GM12878 (cell line): Measurements from ENCODE around the gene POLK. TPM values are rescaled to one million over a fixed set of nuclear protein-coding genes. Genes with fewer than 3 reads are reported as not detected.

ENCODE experiments used
- ATAC-seq: fragments of 200-7000 bp; cut with Tn5 transposase; 3 replicates; pipeline ENCODE4 v1.9.1; 2020; ENCODE audit warnings: mild to moderate bottlenecking, moderate library complexity
- BruUV-seq: library from RNA; stranded (reverse); fragments of 400-500 nt; replicated peaks from 2 replicates; lab custom pipeline; 2021; lab: Mats Ljungman, UMichigan
- CTCF ChIA-PET: fragments of 300-600 bp; sonication (Branson Sonifier 250); formaldehyde crosslinking; extraction: SDS; loops from one replicate; lab custom pipeline; 2021; ENCODE audit warnings: inconsistent platforms; lab: Yijun Ruan, JAX
- POLR2A ChIA-PET: fragments of 350-600 bp; formaldehyde crosslinking; extraction: SDS; loops from one replicate; lab custom pipeline; 2021; ENCODE audit warnings: inconsistent platforms; lab: Charles Lee
- RAD21 ChIA-PET: fragments of 300-600 bp; sonication (Branson Sonifier 250); formaldehyde crosslinking; loops from one replicate; lab custom pipeline; 2023; ENCODE audit warnings: antibody characterized with exemption; ENCODE audit not compliant: unreplicated experiment; lab: Charles Lee
- SMC1A ChIA-PET: fragments of 300-600 bp; sonication (Branson Sonifier 250); formaldehyde crosslinking; loops from one replicate; lab custom pipeline; 2023; ENCODE audit not compliant: unreplicated experiment, uncharacterized antibody; lab: Charles Lee
- DNase-seq: peaks from one replicate; pipeline ENCODE4 v3.0.0-alpha.2; 2011; ENCODE audit warnings: low read depth, low spot score
- FAIRE-seq: peaks from 3 replicates; lab custom pipeline; 2011; peaks lifted over from hg19 to GRCh38; lab: Jason Lieb, UNC
- H2AFZ ChIP-seq: 2 replicates; pipeline ENCODE4 v1.6.0; 2011; ENCODE audit warnings: low read depth, low read length, control low read depth; ENCODE audit not compliant: control insufficient read depth
- H3K27ac ChIP-seq: 2 replicates; pipeline ENCODE4 v1.5.1; 2011; ENCODE audit warnings: control low read depth; ENCODE audit not compliant: control insufficient read depth, insufficient read depth
- H3K27me3 ChIP-seq, 2 experiments: replicated peaks in 1 of 2; 2 replicates each; pipeline versions ENCODE4 v1.6.0 to v1.6.1; 2011; ENCODE audit warnings: low read length in 1 of 2; ENCODE audit not compliant: control insufficient read depth in 2 of 2, insufficient read depth in 2 of 2
- H3K36me3 ChIP-seq, 2 experiments: 2 replicates each; pipeline ENCODE4 v1.5.1; 2011; ENCODE audit warnings: low read length in 1 of 2; ENCODE audit not compliant: control insufficient read depth in 2 of 2, insufficient read depth in 2 of 2
- H3K4me1 ChIP-seq: 2 replicates; pipeline ENCODE4 v1.6.1; 2011; ENCODE audit warnings: mild to moderate bottlenecking, low read length, moderate library complexity, mixed read lengths; ENCODE audit not compliant: control insufficient read depth, insufficient read depth
- H3K4me2 ChIP-seq: 2 replicates; pipeline ENCODE4 v1.6.0; 2011; ENCODE audit warnings: control low read depth; ENCODE audit not compliant: control insufficient read depth, insufficient read depth
- H3K4me3 ChIP-seq: fragments of 200-600 bp; sonication (generic); 2 replicates; pipeline ENCODE4 v1.5.1; 2016
- H3K79me2 ChIP-seq: 2 replicates; pipeline ENCODE4 v1.6.0; 2011; ENCODE audit warnings: low read length; ENCODE audit not compliant: control insufficient read depth, insufficient read depth
- H3K9ac ChIP-seq: 2 replicates; pipeline ENCODE4 v1.8.0; 2011; ENCODE audit warnings: low read length, control low read depth, mixed read lengths; ENCODE audit not compliant: control insufficient read depth, insufficient read depth
- H3K9me3 ChIP-seq: replicated peaks from 3 replicates; pipeline ENCODE4 v1.5.1; 2011; ENCODE audit warnings: mild to moderate bottlenecking, low read length; ENCODE audit not compliant: control insufficient read depth, insufficient read depth
- H4K20me1 ChIP-seq: 2 replicates; pipeline ENCODE4 v1.6.0; 2011; ENCODE audit not compliant: control insufficient read depth, insufficient read depth
- ASH2L ChIP-seq: fragments of 300-600, 200-600 bp; sonication (generic); IDR thresholded peaks from 2 replicates; pipeline ENCODE4 v1.6.1; 2017; ENCODE audit warnings: low read depth, mild to moderate bottlenecking, borderline replicate concordance
- ATF7 ChIP-seq: fragments of 450-650 bp; IDR thresholded peaks from 2 replicates; pipeline ENCODE4 v1.6.1; 2016; ENCODE audit warnings: low read depth, mild to moderate bottlenecking
- BMI1 ChIP-seq: fragments of 450-650 bp; IDR thresholded peaks from 2 replicates; pipeline ENCODE4 v1.6.1; 2016; ENCODE audit warnings: mild to moderate bottlenecking, moderate library complexity, borderline replicate concordance
- CHD1 ChIP-seq: IDR thresholded peaks from 2 replicates; pipeline ENCODE4 v1.6.1; 2012; ENCODE audit warnings: low read depth, low read length, improper control_type of control experiment
- EZH2 ChIP-seq: IDR thresholded peaks from 2 replicates; pipeline ENCODE4 v1.6.1; 2012; ENCODE audit warnings: low read depth, mild to moderate bottlenecking, control low read depth, inconsistent platforms, low read length, borderline replicate concordance; ENCODE audit not compliant: control insufficient read depth
- IKZF2 ChIP-seq, 2 experiments: fragments of 450-650 bp; IDR thresholded peaks; 2 replicates each; pipeline ENCODE4 v1.6.1; 2017; ENCODE audit warnings: mild to moderate bottlenecking in 2 of 2, moderate library complexity in 2 of 2
- MTA2 ChIP-seq: fragments of 450-650 bp; IDR thresholded peaks from 2 replicates; pipeline ENCODE4 v1.6.1; 2016; ENCODE audit warnings: low read depth, mild to moderate bottlenecking, moderate library complexity
- NFXL1 ChIP-seq: fragments of 450-650 bp; IDR thresholded peaks from 2 replicates; pipeline ENCODE4 v1.6.1; 2017; ENCODE audit warnings: antibody characterized with exemption, mild to moderate bottlenecking, borderline replicate concordance
- POLR2A ChIP-seq: IDR thresholded peaks from 2 replicates; pipeline ENCODE4 v1.6.1; 2011; ENCODE audit warnings: low read depth, mild to moderate bottlenecking, low read length
- TBL1XR1 ChIP-seq: IDR thresholded peaks from 2 replicates; pipeline ENCODE4 v1.6.1; 2012; ENCODE audit warnings: low read depth, low read length, improper control_type of control experiment
- YY1 ChIP-seq: IDR thresholded peaks from 2 replicates; pipeline ENCODE4 v1.6.1; 2011; ENCODE audit warnings: low read depth, mild to moderate bottlenecking, low read length
- WGBS: methylation state at CpG from one replicate; pipeline ENCODE4 v1.1.6; 2016; ENCODE audit warnings: low lambda C conversion rate; ENCODE audit not compliant: insufficient replicate concordance, insufficient coverage; ENCODE audit errors: missing lambda C conversion rate; 5-methylcytosine and 5-hydroxymethylcytosine counted together
- in situ Hi-C: fragments of 300-500 bp; cut with MboI; formaldehyde crosslinking; loops from 9 replicates; pipeline ENCODE4 v1.14.3; 2018; ENCODE audit warnings: mixed read lengths
- intact Hi-C: fragments of 100-400 bp; cut with micrococcal nuclease; formaldehyde crosslinking; loops from one replicate; pipeline ENCODE4 v1.14.2; 2022; ENCODE audit not compliant: unreplicated experiment
- polyA plus RNA-seq, 11 experiments: library from polyadenylated mRNA; depleted of rRNA in 4 of 11; unstranded in 6 of 11; stranded (reverse) in 5 of 11; fragments of >200 nt; fragmentation: Nextera tagmentation in 4 of 11; fragmentation: Illumina TruSeq in 1 of 11; extraction: Ambion mirVana in 4 of 11; extraction: Trizol in 1 of 11; gene quantifications; 1 replicate in 1 of 11; 2 replicates in 10 of 11; pipeline versions ENCODE4 v1.2.1 to v1.2.3, GENCODE V29; 2011 to 2016; ENCODE audit warnings: inconsistent platforms in 2 of 11, missing spikeins in 2 of 11, low read depth in 1 of 11
- total RNA-seq, 4 experiments: library from RNA; depleted of rRNA in 3 of 4; stranded (reverse); fragments of >200 nt in 3 of 4; fragmentation: Illumina TruSeq in 1 of 4; extraction: Trizol in 1 of 4; gene quantifications; 2 replicates each; pipeline versions ENCODE4 v1.2.1 to v1.2.3, GENCODE V29; 2013 to 2021
- TF ChIP-seq, protein P1 (sequence below): fragments of 450-650 bp; formaldehyde crosslinking; IDR thresholded peaks from 2 replicates; pipeline ENCODE4 v1.4.0; 2020; ENCODE audit warnings: mild to moderate bottlenecking, moderate library complexity
- TF ChIP-seq, protein P2 (sequence below): IDR thresholded peaks from 2 replicates; pipeline ENCODE4 v1.6.1; 2011; ENCODE audit warnings: mild to moderate bottlenecking, low read depth, low read length, moderate library complexity; ENCODE audit not compliant: insufficient replicate concordance
- TF ChIP-seq, protein P3 (sequence below): fragments of 150-350 bp; IDR thresholded peaks from 2 replicates; pipeline ENCODE4 v1.6.1; 2014; ENCODE audit warnings: mild to moderate bottlenecking, low read depth, low read length
- TF ChIP-seq, protein P4 (sequence below): fragments of 450-650 bp; IDR thresholded peaks from 2 replicates; pipeline ENCODE4 v1.6.1; 2017; ENCODE audit warnings: borderline replicate concordance

The POLK gene
- total and polyA plus RNA-seq, 10 of the 15 experiments (the other 5 are each of a cell fraction or from before 2014, with no cell fraction given), result 10.4 to 47.6 (median 29.0) TPM

DNA sequence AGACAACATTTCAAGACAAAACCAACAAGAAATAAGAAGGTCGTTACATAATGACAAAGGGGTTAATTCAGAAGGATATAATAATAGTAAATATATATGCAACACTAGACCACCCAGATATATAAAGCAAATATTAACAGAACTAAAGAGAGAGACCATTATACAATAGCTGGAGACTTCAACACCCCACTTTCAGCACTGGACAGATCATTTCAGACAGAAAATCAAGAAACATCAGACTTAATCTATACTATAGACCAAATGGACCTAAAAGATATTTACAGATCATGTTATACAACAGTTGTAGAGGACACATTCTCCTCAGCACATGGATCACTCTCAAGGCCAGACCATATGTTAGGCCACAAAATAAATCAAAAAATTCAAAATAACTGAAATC is 27.1 kb upstream of the POLK start:
- no TSS peak for BruUV-seq
- H3K4me1 ChIP-seq, result no peaks in the 10 kb centered on the region
- in situ Hi-C loops (no loop called here), intact Hi-C loops (loop anchor here (1.0 kb wide), 1 partner anchor 18 kb away; no protein-coding TSS in a partner anchor)
- WGBS, result 93% methylated on average over 1 of the region's 1 CpG
- no peak overlapping the region for H3K27ac ChIP-seq
- FAIRE-seq (no peak), ATAC-seq (no peak), DNase-seq (no peak)
- no peak overlapping the region for H3K4me2 ChIP-seq
- CTCF ChIA-PET, result no interaction called here
- peaks cover 16% of the 10 kb centered on the region for H3K9me3 ChIP-seq
- H3K36me3 ChIP-seq, result peaks cover 0 to 9% of the 10 kb centered on the region in 2 experiments; a peak in 1 of 4 replicates
- no peaks in the 10 kb centered on the region for H4K20me1 ChIP-seq
- TF ChIP-seq EZH2 (no peak), NFXL1 (no peak), MTA2 (no peak), CHD1 (no peak), ASH2L (no peak), TBL1XR1 (no peak), IKZF2 (IDR thresholded peaks at IDR 0.05) (no peak), ATF7 (no peak), BMI1 (no peak), POLR2A (no peak), YY1 (no peak)
- TF ChIP-seq, protein P1, sequence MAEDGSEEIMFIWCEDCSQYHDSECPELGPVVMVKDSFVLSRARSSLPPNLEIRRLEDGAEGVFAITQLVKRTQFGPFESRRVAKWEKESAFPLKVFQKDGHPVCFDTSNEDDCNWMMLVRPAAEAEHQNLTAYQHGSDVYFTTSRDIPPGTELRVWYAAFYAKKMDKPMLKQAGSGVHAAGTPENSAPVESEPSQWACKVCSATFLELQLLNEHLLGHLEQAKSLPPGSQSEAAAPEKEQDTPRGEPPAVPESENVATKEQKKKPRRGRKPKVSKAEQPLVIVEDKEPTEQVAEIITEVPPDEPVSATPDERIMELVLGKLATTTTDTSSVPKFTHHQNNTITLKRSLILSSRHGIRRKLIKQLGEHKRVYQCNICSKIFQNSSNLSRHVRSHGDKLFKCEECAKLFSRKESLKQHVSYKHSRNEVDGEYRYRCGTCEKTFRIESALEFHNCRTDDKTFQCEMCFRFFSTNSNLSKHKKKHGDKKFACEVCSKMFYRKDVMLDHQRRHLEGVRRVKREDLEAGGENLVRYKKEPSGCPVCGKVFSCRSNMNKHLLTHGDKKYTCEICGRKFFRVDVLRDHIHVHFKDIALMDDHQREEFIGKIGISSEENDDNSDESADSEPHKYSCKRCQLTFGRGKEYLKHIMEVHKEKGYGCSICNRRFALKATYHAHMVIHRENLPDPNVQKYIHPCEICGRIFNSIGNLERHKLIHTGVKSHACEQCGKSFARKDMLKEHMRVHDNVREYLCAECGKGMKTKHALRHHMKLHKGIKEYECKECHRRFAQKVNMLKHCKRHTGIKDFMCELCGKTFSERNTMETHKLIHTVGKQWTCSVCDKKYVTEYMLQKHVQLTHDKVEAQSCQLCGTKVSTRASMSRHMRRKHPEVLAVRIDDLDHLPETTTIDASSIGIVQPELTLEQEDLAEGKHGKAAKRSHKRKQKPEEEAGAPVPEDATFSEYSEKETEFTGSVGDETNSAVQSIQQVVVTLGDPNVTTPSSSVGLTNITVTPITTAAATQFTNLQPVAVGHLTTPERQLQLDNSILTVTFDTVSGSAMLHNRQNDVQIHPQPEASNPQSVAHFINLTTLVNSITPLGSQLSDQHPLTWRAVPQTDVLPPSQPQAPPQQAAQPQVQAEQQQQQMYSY (CRISPR knock-in tag), result no peak
- TF ChIP-seq, protein P2, sequence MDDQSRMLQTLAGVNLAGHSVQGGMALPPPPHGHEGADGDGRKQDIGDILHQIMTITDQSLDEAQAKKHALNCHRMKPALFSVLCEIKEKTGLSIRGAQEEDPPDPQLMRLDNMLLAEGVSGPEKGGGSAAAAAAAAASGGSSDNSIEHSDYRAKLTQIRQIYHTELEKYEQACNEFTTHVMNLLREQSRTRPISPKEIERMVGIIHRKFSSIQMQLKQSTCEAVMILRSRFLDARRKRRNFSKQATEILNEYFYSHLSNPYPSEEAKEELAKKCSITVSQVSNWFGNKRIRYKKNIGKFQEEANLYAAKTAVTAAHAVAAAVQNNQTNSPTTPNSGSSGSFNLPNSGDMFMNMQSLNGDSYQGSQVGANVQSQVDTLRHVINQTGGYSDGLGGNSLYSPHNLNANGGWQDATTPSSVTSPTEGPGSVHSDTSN, result no peak
- TF ChIP-seq, protein P3, sequence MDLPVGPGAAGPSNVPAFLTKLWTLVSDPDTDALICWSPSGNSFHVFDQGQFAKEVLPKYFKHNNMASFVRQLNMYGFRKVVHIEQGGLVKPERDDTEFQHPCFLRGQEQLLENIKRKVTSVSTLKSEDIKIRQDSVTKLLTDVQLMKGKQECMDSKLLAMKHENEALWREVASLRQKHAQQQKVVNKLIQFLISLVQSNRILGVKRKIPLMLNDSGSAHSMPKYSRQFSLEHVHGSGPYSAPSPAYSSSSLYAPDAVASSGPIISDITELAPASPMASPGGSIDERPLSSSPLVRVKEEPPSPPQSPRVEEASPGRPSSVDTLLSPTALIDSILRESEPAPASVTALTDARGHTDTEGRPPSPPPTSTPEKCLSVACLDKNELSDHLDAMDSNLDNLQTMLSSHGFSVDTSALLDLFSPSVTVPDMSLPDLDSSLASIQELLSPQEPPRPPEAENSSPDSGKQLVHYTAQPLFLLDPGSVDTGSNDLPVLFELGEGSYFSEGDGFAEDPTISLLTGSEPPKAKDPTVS, result no peak
- TF ChIP-seq, protein P4, sequence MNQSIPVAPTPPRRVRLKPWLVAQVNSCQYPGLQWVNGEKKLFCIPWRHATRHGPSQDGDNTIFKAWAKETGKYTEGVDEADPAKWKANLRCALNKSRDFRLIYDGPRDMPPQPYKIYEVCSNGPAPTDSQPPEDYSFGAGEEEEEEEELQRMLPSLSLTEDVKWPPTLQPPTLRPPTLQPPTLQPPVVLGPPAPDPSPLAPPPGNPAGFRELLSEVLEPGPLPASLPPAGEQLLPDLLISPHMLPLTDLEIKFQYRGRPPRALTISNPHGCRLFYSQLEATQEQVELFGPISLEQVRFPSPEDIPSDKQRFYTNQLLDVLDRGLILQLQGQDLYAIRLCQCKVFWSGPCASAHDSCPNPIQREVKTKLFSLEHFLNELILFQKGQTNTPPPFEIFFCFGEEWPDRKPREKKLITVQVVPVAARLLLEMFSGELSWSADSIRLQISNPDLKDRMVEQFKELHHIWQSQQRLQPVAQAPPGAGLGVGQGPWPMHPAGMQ, result no peak
- TF ChIP-seq, all 136 proteins: peak for 0
- Histone ChIP-seq H2AFZ (no peak overlapping the region), H3K27me3 (no peaks in the 10 kb centered on the region), H3K4me3 (no peak overlapping the region), H3K9ac (no peak overlapping the region), H3K79me2 (peaks cover 52% of the 10 kb centered on the region)
- POLR2A ChIA-PET, result no interaction called here
- SMC1A ChIA-PET, result no interaction called here
- RAD21 ChIA-PET, result no interaction called here
